Measurements from ENCODE around the gene RHBDL3.

DNA sequence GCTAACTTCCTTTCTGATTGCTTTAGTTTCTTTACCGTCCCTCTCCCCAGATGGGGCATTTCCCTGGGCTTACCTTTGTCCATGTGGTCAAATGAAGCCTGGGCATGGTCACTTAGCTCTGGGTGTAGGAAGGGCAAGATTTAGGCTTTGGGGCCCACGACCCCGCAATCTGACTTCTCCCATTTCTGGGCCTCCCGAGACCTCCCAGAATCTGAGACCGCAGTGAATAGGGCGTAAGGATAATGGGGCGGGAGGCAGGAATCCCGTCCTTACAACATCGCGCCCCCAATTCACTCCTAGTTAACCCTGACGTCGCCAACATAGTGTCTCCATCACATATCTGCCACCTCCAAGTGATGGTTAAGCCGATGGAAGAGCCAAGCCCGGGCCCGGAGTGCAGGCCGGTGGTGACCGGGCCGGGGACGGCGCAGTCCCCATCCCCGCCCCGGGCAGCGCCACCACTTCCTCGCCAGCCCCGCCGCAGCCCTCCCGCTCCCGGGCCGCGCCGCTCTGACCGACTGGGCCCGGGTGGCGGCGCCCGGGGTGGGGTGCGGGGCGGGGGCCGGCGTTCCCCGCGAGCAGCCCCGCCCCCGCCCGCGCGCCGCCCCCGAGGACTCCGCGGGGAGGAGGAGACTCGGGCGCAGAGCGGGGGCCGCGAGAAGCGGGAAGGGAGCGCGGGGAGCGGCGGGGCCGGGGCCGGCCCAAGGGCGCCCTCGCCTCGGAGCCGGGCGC, at the start of gene RHBDL3:
- TF ChIP-seq, protein P1, sequence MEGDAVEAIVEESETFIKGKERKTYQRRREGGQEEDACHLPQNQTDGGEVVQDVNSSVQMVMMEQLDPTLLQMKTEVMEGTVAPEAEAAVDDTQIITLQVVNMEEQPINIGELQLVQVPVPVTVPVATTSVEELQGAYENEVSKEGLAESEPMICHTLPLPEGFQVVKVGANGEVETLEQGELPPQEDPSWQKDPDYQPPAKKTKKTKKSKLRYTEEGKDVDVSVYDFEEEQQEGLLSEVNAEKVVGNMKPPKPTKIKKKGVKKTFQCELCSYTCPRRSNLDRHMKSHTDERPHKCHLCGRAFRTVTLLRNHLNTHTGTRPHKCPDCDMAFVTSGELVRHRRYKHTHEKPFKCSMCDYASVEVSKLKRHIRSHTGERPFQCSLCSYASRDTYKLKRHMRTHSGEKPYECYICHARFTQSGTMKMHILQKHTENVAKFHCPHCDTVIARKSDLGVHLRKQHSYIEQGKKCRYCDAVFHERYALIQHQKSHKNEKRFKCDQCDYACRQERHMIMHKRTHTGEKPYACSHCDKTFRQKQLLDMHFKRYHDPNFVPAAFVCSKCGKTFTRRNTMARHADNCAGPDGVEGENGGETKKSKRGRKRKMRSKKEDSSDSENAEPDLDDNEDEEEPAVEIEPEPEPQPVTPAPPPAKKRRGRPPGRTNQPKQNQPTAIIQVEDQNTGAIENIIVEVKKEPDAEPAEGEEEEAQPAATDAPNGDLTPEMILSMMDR (IDR thresholded peaks at IDR 0.05; ENCODE audit: poor library complexity, severe bottlenecking): no peak
- TF ChIP-seq EZH2 (IDR thresholded peaks at IDR 0.05; ENCODE audit: borderline replicate concordance, insufficient read depth, low read length, poor library complexity, severe bottlenecking) (no peak), EP300 (conservative IDR thresholded peaks at IDR 0.05; ENCODE audit: poor library complexity, severe bottlenecking) (no peak)
- TF ChIP-seq, protein P2, sequence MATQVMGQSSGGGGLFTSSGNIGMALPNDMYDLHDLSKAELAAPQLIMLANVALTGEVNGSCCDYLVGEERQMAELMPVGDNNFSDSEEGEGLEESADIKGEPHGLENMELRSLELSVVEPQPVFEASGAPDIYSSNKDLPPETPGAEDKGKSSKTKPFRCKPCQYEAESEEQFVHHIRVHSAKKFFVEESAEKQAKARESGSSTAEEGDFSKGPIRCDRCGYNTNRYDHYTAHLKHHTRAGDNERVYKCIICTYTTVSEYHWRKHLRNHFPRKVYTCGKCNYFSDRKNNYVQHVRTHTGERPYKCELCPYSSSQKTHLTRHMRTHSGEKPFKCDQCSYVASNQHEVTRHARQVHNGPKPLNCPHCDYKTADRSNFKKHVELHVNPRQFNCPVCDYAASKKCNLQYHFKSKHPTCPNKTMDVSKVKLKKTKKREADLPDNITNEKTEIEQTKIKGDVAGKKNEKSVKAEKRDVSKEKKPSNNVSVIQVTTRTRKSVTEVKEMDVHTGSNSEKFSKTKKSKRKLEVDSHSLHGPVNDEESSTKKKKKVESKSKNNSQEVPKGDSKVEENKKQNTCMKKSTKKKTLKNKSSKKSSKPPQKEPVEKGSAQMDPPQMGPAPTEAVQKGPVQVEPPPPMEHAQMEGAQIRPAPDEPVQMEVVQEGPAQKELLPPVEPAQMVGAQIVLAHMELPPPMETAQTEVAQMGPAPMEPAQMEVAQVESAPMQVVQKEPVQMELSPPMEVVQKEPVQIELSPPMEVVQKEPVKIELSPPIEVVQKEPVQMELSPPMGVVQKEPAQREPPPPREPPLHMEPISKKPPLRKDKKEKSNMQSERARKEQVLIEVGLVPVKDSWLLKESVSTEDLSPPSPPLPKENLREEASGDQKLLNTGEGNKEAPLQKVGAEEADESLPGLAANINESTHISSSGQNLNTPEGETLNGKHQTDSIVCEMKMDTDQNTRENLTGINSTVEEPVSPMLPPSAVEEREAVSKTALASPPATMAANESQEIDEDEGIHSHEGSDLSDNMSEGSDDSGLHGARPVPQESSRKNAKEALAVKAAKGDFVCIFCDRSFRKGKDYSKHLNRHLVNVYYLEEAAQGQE (IDR thresholded peaks at IDR 0.05; ENCODE audit: borderline replicate concordance): no peak
